Stimulated activated CD8-positive, alpha-beta memory T cell treated with anti-CD3 and anti-CD28 coated beads, Interleukin-4, amount 100 ng/mL, for 24 hours (primary cell): ENCODE measurements around the gene EPHB1.

Experiments
- DNase-seq: peaks from one replicate; pipeline ENCODE4 v3.0.0-alpha.2; 2020; ENCODE audit warnings: low read depth

Gene EPHB1

GRCh38 chr3:135133905-135134683, 339.0 kb downstream of the EPHB1 start:
- DNase-seq, result no peak

DNA sequence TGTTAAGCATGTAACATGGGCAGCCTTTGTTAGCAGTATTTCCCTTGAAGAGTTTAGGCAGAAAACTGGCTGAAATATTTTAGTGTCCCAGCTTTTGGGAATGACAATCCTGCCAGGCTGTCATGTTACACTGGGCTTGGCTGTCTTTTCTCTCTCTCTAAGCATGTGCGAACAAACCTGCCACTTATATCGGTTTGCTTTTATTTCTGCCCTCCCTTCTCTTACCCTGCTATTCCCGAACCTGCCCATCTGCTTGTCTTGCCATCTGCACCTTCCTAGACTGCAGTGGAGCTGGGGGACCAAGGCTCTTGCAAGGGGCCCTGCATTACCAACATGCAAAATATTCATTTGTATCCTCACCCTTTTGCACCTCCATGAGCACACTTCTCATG, 339.6 kb downstream of the EPHB1 start:
- no peak for DNase-seq

DNA sequence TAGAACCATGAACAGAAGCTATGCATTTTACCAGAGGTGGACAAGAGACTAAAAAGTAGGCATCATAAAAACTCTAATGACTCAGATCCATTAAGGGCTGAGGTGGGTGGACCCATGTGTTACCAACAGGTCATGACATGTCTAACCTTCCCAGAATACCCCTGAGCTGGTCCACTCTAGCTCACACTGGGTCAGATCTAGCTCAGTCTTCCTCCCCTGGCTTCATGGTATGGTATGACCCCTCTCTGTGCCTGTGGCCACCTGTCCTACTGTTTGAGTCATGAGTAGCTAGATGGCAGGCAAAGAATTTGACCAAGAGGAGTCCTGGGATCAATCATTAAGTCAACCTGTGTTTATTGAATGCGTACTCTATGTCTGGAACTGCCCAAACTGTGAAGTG, 340.4 kb downstream of the EPHB1 start:
- no peak for DNase-seq

GRCh38 chr3:135136361-135137100, 341.5 kb downstream of the EPHB1 start:
- no peak for DNase-seq

GRCh38 chr3:135137296-135137695, 342.2 kb downstream of the EPHB1 start:
- no peak for DNase-seq

DNA sequence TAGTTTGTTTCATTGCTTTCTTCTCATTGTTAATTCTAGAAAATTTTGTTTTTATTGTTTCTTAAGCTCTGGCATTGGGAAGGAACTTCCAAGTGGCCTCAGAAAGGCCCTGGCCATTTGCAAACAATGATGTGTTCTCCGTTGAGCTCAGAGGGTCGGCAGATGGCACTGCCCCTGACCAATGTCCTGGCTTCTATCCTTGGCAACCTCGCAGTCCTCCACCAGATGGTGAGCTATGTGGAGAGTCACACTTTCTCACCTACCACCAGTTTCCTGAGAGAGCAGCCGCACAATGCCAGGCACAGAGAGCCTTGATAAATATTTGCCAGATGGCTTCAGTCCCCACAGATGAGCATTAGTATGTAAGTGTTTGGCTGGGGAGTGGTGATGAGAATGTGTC, 343.7 kb downstream of the EPHB1 start:
- DNase-seq, result no peak

DNA sequence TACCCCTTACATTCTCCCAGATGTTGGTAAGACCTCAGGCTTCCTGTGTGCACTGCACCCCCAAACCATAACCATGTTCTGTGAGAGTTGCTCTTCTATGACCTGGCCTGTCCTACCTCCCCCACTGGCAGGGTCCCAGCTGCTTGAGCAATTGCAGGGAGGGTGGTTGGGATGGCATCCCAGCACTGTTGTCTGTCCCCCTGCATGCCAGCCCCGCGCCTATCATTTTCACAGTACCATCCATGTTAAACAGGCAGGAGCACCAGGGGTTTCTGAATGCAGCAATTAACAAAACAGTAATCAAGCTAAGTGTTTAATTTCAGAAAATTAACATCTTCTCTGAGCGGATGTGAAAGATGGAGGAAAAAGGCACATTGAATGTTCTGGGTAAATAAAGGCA, 345.5 kb downstream of the EPHB1 start:
- no peak for DNase-seq

- no peak for DNase-seq
These were observed 346.1 kb downstream of the EPHB1 start for GRCh38 chr3:135141160-135141559.

DNA sequence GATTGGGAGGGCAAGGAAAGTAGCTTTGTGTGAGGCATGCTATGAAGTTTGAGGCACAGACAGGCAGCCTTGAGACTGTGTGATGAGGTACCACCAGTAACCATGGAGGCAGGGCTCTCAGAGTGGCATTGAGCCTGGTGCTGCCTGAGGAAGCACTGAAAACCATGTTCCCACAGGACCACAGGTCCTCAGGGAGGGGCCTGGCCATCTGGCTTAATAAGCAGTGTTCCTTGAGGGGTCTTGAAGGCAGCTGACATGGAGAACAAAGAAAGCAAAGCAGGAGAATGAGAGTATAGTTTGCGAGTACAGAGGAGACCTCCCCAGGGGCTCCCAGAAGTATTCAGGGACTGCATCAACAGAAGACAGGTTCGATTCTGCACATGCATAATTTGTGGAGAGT, 346.6 kb downstream of the EPHB1 start:
- DNase-seq, result no peak

DNA sequence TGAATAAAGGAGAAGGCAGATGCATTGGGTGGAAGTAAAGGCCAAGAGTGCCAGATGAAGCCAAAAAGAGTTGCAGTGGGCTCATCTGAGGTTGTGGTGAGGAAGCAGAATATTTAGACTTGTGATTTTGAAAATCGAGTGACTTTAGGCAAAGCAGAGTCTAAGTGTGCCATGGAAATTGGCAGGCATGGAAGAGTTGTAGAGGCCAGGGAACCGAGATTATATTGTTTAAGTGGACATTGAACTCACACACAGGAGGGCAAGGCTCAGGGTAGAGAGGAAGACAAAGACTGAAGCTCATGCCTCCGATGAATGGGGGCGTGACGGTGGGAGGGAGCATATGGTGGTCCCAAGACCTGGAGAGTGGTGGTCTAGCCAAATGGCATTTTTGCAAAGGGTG, 347.5 kb downstream of the EPHB1 start:
- no peak for DNase-seq

- no peak for DNase-seq
These were observed 348.4 kb downstream of the EPHB1 start for GRCh38 chr3:135143474-135143873.

- no peak for DNase-seq
These were observed 350.5 kb downstream of the EPHB1 start for GRCh38 chr3:135145581-135145980.

GRCh38 chr3:135147657-135148056, 352.6 kb downstream of the EPHB1 start:
- no peak for DNase-seq

- no peak for DNase-seq
These were observed 353.4 kb downstream of the EPHB1 start for GRCh38 chr3:135148398-135149020.

DNA sequence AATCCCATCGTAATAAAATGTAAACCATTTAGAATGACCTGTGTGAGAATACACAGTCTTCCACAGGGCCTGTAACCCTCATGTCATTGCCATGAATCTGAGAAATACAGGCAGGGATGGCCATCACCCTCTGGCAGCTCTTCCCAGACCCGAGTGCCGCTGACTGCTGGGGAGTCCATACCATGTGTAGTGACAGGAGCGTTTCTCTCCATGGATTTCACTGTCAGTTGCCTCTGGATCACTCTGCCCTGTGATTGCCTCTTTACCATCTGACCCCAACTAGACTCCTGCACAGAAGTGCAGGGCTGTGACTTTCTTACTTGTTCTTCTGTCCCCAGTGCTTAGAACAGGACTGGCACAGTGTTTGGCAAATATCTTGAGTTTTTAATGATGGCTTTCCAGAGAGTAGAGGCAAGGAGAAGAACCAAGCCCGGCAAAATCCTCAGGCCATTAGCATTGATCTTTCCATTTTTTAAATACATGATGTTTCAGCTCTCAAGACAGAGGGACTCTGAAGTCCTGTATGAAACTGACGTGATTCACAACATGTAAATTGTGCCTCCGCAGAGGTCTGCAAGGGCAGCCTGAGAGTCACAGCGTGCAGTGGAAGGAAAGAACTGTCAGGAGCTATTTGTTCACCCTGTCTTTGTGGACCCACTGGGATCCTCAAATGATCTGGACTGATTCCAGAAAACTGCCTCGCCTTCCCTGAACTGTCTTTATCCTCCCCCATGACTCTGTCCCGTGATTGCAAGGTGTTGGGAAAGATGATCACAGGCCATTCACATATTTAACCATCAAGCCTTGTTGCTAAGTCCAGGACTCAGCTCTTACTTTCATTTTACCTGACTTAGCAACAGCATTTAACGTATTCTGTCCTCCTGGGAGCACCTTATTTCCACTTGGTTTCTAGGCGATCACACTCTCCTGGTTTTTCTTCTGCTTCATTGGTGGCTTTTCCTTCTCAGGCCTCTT, 354.9 kb downstream of the EPHB1 start:
- no peak for DNase-seq

DNA sequence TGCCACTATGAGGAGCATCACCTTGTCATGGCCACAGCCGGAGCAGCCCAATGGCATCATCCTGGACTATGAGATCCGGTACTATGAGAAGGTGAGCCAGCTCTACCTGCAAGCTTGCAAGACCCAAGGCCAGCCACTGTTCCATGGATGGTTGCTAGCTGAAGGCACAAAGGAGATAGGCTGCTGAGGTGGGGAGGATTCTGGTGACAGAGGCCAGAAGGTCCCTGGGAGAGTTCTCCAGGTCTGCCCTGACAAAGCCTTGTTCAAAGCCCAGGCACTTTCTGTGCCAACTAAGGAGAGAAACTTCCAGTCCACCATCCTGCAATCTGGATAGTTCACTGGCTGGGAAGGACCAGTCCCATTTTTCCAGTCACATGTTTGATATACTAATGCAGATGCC, 359.1 kb downstream of the EPHB1 start:
- DNase-seq, result no peak

DNA sequence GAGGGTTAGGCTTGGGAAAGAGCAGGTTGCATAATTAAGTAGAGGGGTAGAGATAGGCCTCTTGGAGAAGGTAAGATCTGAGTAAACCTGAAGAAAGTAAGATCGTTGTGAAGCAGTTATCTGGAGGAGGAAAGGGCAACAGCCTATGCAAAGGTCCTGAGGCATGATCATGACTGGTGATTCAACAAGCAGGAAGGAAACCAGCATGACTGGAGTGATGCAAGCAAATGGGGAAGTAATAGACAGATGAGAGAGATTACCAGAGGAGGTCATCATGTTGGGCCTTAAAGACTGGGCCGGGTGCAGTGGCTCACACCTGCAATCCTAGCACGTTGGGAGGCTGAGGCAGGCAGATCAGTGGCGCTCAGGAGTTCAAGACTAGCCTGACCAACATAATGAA, 360.2 kb downstream of the EPHB1 start:
- no peak for DNase-seq

DNA sequence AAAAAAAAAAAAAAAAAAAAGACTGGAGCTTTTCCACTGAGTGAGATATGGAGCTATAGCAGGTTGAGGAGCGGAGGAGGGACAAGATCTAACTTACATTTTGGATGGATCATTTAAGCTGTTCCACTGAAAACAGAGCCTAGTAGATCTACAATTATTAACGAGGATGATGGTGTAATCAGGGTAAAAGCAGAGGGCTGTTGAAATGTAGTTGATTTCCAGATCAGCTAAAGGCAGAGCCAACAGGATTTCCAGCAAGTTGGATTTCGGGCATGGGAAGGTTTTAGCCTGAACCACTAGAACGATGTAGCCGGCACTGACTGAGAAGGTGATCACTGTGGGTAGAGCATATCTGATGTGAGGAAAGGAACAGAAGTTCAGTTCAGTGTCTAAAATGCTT, 360.7 kb downstream of the EPHB1 start:
- no peak for DNase-seq

- no peak for DNase-seq
These were observed 362.1 kb downstream of the EPHB1 start for GRCh38 chr3:135157045-135157740.

DNA sequence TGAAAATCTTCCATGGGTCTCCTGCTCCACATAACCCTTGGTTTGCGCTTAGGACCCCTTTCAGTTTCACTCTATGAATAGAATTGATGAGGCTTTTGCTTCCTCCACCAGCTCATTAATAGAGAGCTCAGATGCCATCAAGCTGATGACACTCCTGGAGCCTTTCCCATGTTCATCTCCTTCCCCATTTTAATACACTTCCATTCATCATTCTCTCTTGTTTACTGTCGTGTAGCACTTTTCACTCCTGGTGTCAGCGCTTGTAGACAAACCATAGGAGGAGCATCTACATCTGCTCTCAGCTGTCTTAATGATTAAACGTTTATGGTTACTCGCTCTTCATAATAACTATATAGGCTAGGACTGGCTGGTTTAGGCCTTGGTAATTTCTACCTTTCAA, 363.5 kb downstream of the EPHB1 start:
- no peak for DNase-seq

DNA sequence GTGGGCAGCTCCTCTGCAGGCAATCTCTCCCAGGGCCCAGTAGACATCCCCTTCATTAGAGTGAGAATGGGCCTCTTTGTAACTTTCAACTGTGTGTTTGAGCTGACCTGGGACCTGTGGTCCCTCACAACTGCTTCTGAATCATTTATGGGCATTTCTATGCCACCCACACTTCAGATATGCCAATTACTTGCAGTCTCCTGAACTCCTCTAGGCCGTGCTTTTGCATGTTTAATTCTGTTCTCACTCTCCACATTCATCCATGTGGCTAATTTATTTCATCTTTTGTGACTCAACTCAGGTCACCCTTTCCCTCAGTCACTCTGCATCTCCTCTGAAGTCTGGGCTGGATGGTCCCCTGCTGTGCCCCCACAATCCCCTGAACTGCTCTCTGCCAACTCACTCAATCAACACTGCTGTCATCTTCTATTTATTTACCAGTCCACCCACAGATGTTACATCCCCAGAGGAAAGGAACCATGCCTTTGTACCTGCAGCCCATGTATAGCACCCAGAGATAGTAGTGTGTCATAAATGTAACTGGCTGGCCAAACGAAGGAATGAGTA, 364.7 kb downstream of the EPHB1 start:
- DNase-seq, result no peak
